KMS-11 (cell line): Measurements from ENCODE around the gene FBXO44.

Experiments used
- H2AFZ ChIP-seq: fragments of 200-600 bp; sonication (generic); 2 replicates; pipeline ENCODE4 v1.6.1; 2016; ENCODE audit warnings: antibody characterized with exemption, mixed run types, low read depth
- H3K27ac ChIP-seq: fragments of 200-600 bp; sonication (generic); 2 replicates; pipeline ENCODE4 v1.6.1; 2016; ENCODE audit warnings: mild to moderate bottlenecking, mixed run types
- H3K27me3 ChIP-seq: fragments of 200-600 bp; sonication (generic); 2 replicates; pipeline ENCODE4 v1.6.1; 2017; ENCODE audit warnings: mild to moderate bottlenecking, low read depth, mixed run types, moderate library complexity; ENCODE audit not compliant: insufficient read depth
- H3K36me3 ChIP-seq: fragments of 200-600 bp; sonication (generic); 2 replicates; pipeline ENCODE4 v1.6.1; 2017; ENCODE audit warnings: mild to moderate bottlenecking, mixed run types; ENCODE audit not compliant: insufficient read depth
- H3K4me1 ChIP-seq: fragments of 200-600 bp; sonication (generic); 2 replicates; pipeline ENCODE4 v1.6.1; 2016; ENCODE audit warnings: mild to moderate bottlenecking, low read depth, mixed run types; ENCODE audit not compliant: poor library complexity, severe bottlenecking
- H3K4me2 ChIP-seq: fragments of 200-600 bp; sonication (generic); 2 replicates; pipeline ENCODE4 v1.7.0; 2016; ENCODE audit warnings: mild to moderate bottlenecking, mixed run types
- H3K4me3 ChIP-seq: fragments of 200-600 bp; sonication (generic); IDR thresholded peaks from 2 replicates; pipeline ENCODE4 v1.6.1; 2017; ENCODE audit warnings: low read depth, low read length, mixed read lengths; ENCODE audit not compliant: insufficient read depth
- H3K79me2 ChIP-seq: fragments of 200-600 bp; sonication (generic); 2 replicates; pipeline ENCODE4 v1.6.1; 2016; ENCODE audit warnings: low read depth, mixed run types; ENCODE audit not compliant: insufficient read depth
- H3K9ac ChIP-seq: fragments of 200-600 bp; sonication (generic); 2 replicates; pipeline ENCODE4 v1.6.1; 2016; ENCODE audit warnings: mild to moderate bottlenecking, mixed run types
- H4K20me1 ChIP-seq: fragments of 200-600 bp; sonication (generic); 2 replicates; pipeline ENCODE4 v1.6.1; 2016; ENCODE audit warnings: mild to moderate bottlenecking, mixed run types; ENCODE audit not compliant: insufficient read depth
- TF ChIP-seq, protein P1 (sequence below): fragments of 200-600 bp; sonication (generic); conservative IDR thresholded peaks from 2 replicates; pipeline ENCODE4 v1.6.1; 2017; ENCODE audit warnings: low read depth, mild to moderate bottlenecking, antibody characterized with exemption, low read length, moderate library complexity, mixed read lengths

The FBXO44 gene

DNA sequence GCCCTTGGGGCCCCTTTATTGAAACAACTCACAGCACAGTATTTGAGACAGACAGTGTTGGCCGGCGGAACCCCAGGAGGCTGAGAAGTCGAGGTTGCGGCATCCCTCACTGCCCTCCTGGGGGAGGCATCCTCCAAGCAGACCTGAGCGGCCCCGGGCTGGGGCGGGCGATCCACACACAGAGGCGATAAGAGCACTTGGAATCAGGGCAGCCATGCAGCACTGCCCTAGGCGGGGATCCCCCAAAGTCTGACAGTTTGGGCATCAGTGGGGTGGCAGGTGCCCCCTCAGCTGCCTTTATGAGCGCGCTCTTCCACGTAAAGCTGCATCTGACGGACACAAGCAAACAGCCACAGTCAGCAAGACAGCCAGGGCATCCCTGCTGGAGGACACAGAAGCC is 19.8 kb downstream of the FBXO44 start:
- Histone ChIP-seq H3K27me3 (no peaks in the 10 kb centered on the region), H3K4me1 (no peaks in the 10 kb centered on the region), H3K4me3 (no peak overlapping the region), H2AFZ (no peak overlapping the region), H3K9ac (no peak overlapping the region), H3K4me2 (no peak overlapping the region), H4K20me1 (no peaks in the 10 kb centered on the region), H3K27ac (no peak overlapping the region), H3K36me3 (no peaks in the 10 kb centered on the region), H3K79me2 (no peaks in the 10 kb centered on the region)
- TF ChIP-seq, protein P1, sequence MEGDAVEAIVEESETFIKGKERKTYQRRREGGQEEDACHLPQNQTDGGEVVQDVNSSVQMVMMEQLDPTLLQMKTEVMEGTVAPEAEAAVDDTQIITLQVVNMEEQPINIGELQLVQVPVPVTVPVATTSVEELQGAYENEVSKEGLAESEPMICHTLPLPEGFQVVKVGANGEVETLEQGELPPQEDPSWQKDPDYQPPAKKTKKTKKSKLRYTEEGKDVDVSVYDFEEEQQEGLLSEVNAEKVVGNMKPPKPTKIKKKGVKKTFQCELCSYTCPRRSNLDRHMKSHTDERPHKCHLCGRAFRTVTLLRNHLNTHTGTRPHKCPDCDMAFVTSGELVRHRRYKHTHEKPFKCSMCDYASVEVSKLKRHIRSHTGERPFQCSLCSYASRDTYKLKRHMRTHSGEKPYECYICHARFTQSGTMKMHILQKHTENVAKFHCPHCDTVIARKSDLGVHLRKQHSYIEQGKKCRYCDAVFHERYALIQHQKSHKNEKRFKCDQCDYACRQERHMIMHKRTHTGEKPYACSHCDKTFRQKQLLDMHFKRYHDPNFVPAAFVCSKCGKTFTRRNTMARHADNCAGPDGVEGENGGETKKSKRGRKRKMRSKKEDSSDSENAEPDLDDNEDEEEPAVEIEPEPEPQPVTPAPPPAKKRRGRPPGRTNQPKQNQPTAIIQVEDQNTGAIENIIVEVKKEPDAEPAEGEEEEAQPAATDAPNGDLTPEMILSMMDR: no peak

DNA sequence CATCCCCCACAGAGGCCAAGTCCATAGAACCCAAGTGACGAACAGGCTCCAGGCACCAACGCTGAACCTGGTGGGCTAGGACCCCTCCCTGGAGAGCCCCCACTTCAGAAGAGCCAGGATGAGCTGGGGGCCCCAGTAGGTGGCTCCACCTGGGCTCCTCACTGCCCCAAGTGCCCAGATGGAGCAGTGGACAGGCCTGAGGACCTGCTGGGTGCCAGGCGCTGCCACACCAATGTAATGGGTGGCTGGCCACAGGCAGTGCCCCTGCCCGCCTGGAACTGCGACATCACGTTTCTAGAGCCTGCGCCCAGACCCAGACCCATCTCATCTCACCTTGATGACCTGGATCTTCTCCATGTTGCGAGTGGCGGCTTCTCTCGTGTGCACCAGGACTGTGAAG is 20.6 kb downstream of the FBXO44 start:
- TF ChIP-seq, protein P1: no peak

DNA sequence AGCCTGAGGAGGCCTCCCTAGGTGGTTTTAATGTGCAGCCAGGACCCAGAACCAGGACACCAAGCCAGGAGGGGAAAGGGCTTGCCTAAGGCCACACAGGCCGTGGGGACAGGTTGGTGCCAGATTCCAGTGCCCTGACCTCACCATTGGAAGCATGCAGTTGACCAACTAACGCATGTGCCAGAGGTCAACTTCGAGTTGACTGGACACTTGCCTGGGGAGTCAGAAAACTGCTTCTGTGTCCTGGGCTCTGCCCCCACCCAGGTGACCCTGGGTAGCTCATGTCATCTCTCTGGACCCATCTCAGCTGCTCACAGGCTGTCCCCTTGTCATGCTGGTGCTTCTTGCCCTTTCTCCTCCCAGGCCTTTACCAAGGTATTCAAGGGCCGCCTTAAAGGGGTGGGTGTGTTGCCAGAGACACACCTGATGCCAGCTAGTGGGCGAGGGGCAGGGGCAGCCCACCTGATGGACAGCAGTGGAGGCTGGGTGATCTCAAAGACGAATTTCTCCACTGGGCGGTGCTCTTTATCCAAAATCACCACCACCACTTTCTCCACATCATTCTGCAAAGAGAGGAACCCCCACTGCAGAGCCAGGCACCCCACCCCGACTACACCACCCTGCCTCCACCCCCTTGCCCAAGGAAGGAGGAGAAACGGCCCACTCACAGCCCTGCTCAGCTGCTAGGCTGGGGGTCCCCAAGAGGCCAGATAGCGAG is 21.9 kb downstream of the FBXO44 start:
- Histone ChIP-seq H3K4me1 (no peaks in the 10 kb centered on the region), H3K36me3 (no peaks in the 10 kb centered on the region)

More for the DNA sequence above, 20.6 kb downstream of the FBXO44 start:
- no peaks in the 10 kb centered on the region for H4K20me1 ChIP-seq
- no peak overlapping the region for H3K9ac ChIP-seq
- H3K4me1 ChIP-seq: no peaks in the 10 kb centered on the region
- no peak overlapping the region for H3K4me3 ChIP-seq
- H3K27me3 ChIP-seq: no peaks in the 10 kb centered on the region
- H3K79me2 ChIP-seq: no peaks in the 10 kb centered on the region
- H2AFZ ChIP-seq: no peak overlapping the region
- no peak overlapping the region for H3K27ac ChIP-seq
- H3K4me2 ChIP-seq: no peak overlapping the region
- H3K36me3 ChIP-seq: no peaks in the 10 kb centered on the region

DNA sequence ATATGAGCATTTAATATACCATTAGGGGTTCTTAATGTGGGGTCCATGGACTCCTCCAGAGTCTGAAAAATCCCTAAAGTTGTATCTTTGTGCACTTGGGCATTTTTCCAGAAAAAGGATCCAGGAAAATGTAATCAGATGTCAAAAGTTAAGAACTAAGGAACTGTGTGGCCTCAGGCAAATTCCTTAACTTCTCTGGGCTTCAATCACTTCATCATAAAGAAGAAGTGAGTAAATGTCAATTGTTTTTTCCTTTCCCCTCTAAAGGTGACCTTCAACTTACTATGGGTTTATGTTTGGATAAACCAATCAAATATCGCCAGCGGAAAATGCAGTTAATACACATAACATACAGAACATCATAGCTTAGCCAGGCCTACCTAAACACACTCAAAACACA is 23.8 kb downstream of the FBXO44 start:
- no peaks in the 10 kb centered on the region for H3K36me3 ChIP-seq
- no peaks in the 10 kb centered on the region for H4K20me1 ChIP-seq
- no peak overlapping the region for H3K27ac ChIP-seq
- no peak overlapping the region for H3K4me2 ChIP-seq
- H3K4me3 ChIP-seq: no peak overlapping the region
- H3K79me2 ChIP-seq: no peaks in the 10 kb centered on the region
- H3K27me3 ChIP-seq: peaks cover 14% of the 10 kb centered on the region; the same call in 1 of the 2 replicates
- H3K4me1 ChIP-seq: no peaks in the 10 kb centered on the region
- H2AFZ ChIP-seq: no peak overlapping the region
- no peak overlapping the region for H3K9ac ChIP-seq
- TF ChIP-seq, protein P1: no peak

More for the DNA sequence above, 21.9 kb downstream of the FBXO44 start:
- Histone ChIP-seq H3K4me2 (no peak overlapping the region), H4K20me1 (no peaks in the 10 kb centered on the region), H3K4me3 (no peak overlapping the region), H3K27me3 (no peaks in the 10 kb centered on the region; the same call in 1 of the 2 replicates), H3K79me2 (no peaks in the 10 kb centered on the region), H3K27ac (no peak overlapping the region), H3K9ac (no peak overlapping the region), H2AFZ (no peak overlapping the region)
- TF ChIP-seq, protein P1: no peak
